ENCODE data around the gene NHP2. TPM values are rescaled to one million over a fixed set of nuclear protein-coding genes. Genes with fewer than 3 reads are reported as not detected.
A peak's percentile ranks its signal among the peaks of the same experiment; 100 is the strongest.

The NHP2 gene
- total RNA-seq, 2 donors from 2014 or later: 112 to 122 TPM

DNA sequence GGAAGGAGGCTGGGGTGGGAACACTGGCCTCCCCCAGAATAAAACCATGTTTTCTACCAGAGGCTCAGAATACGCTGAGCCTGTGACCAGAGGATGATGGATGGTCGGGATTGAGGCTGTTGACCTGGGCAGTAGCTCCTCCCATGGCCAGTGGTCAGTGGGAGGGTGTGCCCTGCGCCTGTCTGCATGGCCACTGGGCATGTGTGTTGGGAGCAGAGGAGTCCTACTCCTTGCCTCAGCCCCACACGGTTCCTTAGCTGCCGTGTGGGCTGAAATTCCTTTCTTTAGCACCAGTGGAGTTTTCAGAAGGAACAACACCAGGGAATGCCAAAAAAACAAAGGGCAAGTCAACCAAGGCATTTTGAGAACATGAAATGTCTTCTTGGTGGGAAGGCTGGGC lies 31.3 kb downstream of the NHP2 start:
- ATAC-seq (replicated peaks in 1 of 2): no peak
- no peaks in the 10 kb centered on the region for H3K27me3 Mint-ChIP-seq (ENCODE audit: low read depth)
- peaks cover 8% of the 10 kb centered on the region for H3K4me1 Mint-ChIP-seq (ENCODE audit: low read depth)
- DNase-seq: no peak
- H3K4me3 Mint-ChIP-seq: no peak overlapping the region
- no peaks in the 10 kb centered on the region for H3K36me3 Mint-ChIP-seq (ENCODE audit: insufficient read depth in 2 of 2)
- no peak overlapping the region for H3K27ac Mint-ChIP-seq
- H3K9me3 Mint-ChIP-seq: no peaks in the 10 kb centered on the region

DNA sequence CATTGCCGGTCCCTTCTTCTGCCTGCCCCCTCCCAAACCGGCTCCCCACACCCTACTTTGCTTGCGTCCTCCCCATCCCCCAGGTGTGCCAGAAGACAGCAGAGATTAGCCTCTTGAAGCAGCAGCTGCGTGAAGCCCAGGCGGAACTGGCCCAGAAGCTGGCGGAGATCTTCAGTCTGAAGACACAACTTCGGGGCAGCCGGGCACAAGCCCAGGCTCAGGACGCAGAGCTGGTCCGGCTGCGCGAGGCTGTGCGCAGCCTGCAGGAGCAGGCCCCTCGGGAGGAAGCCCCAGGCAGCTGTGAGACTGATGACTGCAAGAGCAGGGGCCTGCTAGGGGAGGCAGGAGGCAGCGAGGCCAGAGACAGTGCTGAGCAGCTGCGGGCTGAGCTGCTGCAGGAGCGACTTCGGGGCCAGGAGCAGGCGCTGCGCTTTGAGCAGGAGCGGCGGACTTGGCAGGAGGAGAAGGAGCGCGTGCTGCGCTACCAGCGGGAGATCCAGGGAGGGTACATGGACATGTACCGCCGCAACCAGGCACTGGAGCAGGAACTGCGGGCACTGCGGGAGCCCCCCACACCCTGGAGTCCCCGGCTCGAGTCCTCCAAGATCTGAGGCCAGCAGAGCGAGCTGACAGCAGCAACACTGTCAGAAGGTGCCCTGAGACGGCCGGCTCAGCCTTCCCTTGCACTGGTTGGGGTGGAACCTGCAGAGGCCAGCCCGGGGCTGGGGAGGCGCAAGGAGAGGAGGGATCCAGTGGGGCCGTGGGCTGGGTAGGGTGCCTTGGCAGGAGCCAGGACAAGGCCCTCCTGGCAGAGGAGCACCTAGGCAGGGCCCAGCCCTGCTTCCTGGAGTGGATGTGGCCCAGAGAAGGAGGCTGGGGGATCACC lies 32.1 kb downstream of the NHP2 start:
- Mint-ChIP-seq H3K27ac (no peak overlapping the region), H3K9me3 (no peaks in the 10 kb centered on the region), H3K4me1 (ENCODE audit: low read depth) (peaks cover 13% of the 10 kb centered on the region), H3K36me3 (ENCODE audit: insufficient read depth in 2 of 2) (no peaks in the 10 kb centered on the region), H3K27me3 (ENCODE audit: low read depth) (no peaks in the 10 kb centered on the region), H3K4me3 (peak overlapping the region; percentile 14 to 20)
- DNase-seq: no peak
- ATAC-seq (replicated peaks in 1 of 2): no peak

DNA sequence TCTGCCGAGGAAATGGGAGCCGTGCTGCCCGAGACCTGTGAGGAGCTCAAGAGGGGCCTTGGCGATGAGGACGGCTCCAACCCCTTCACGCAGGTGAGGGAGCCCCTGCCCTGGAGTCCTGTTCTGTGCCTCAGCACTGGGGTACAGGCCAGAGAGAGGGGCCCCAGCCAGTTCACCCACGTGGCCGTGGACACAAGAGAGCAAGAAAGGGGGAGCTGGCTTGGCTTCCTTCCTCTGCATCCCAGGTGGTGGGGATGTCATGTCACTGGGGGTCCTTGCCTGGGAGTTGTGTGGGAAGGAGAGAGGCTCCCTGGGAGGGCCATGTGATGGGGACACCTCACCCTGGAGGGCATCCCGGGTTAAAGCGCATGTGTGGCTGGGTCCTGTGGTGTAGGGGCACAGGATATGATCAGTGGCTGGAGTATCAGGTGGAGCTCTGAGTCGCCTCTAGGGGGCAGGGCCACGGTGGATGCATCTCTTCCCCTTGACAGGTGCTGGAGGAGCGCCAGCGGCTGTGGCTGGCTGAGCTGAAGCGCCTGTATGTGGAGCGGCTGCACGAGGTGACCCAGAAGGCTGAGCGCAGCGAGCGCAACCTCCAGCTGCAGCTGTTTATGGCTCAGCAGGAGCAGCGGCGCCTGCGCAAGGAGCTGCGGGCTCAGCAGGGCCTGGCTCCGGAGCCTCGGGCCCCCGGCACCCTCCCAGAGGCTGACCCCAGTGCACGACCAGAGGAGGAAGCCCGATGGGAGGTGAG lies 32.9 kb downstream of the NHP2 start:
- peak overlapping the region; percentile 14 to 20 for H3K4me3 Mint-ChIP-seq
- H3K27ac Mint-ChIP-seq: no peak overlapping the region
- no peaks in the 10 kb centered on the region for H3K36me3 Mint-ChIP-seq (ENCODE audit: insufficient read depth in 2 of 2)
- H3K4me1 Mint-ChIP-seq (ENCODE audit: low read depth): peaks cover 22% of the 10 kb centered on the region
- H3K27me3 Mint-ChIP-seq (ENCODE audit: low read depth): no peaks in the 10 kb centered on the region
- ATAC-seq (replicated peaks in 1 of 2) (peak; percentile 85 to 87), DNase-seq (peak; percentile 82 to 87)
- no peaks in the 10 kb centered on the region for H3K9me3 Mint-ChIP-seq

DNA sequence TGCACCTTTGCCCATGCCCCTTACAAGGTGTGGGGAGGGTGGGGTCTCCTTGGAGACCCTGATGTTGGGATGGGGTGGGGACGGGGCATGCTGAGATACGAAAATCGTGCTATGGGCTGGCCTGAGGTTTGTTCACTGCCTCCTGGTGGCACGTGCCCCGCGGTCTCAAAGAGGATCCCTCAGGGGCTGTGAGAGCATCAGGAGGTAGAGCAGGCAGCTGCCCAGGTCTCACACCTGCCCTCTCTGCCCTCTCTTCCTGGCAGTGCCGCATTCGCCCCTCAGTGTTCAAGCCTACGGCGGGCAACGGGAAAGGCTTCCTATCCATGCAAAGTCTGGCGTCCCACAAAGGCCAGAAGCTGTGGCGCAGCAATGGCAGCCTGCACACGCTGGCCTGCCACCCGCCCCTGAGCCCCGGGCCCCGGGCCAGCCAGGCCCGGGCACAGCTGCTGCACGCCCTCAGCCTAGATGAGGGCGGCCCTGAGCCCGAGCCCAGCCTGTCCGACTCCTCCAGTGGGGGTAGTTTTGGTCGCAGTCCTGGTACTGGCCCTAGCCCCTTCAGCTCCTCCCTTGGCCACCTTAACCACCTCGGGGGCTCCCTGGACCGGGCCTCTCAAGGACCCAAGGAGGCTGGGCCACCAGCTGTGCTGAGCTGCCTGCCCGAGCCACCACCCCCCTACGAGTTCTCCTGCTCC lies 33.6 kb downstream of the NHP2 start:
- no peaks in the 10 kb centered on the region for H3K36me3 Mint-ChIP-seq (ENCODE audit: insufficient read depth in 2 of 2)
- no peak overlapping the region for H3K27ac Mint-ChIP-seq
- DNase-seq (no peak), ATAC-seq (replicated peaks in 1 of 2) (no peak)
- no peaks in the 10 kb centered on the region for H3K9me3 Mint-ChIP-seq
- no peak overlapping the region for H3K4me3 Mint-ChIP-seq
- no peaks in the 10 kb centered on the region for H3K27me3 Mint-ChIP-seq (ENCODE audit: low read depth)
- peaks cover 29% of the 10 kb centered on the region for H3K4me1 Mint-ChIP-seq (ENCODE audit: low read depth)

DNA sequence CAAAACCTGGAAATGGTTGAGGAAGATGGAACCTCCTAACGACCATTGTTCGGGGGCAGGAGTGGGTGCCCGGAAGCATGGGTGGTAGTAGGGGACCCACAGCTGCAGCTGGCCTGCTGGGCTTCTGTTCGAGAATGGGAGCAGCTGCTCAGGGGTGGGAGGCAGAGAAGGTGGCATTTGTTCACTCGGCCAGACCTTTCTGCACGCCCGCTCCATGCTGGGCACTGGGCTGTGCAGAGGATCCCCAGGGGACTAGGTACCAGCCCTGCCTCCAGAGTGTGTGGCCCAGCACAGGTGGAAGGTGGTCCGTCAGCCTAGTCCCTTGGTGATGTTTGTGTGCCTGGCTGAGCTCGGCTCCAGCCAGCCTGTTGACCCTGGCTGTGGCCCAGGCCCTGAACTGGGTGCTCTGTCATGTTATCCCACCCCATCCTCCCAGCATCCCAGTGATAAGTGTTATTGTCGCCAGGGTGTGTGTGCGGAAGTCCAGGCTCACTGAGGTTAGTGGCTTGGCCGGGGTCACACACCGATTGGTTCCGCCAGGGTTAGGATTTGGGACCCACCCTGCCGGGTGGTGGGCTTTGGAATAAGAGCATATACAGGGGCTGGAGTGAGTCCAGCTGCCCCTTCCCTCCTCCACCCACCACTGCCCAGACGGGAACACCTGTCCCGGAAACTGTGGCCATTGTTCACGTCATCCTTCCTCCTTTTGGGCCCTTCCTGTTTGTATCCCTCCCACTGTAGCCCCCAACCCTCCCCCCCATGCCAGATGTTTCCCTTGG lies 35.6 kb downstream of the NHP2 start:
- DNase-seq (no peak), ATAC-seq (replicated peaks in 1 of 2) (no peak)
- Mint-ChIP-seq H3K4me3 (no peak overlapping the region), H3K36me3 (ENCODE audit: insufficient read depth in 2 of 2) (peaks cover 0 to 2% of the 10 kb centered on the region in 2 donors), H3K9me3 (no peaks in the 10 kb centered on the region), H3K27ac (no peak overlapping the region), H3K27me3 (ENCODE audit: low read depth) (no peaks in the 10 kb centered on the region), H3K4me1 (ENCODE audit: low read depth) (peaks cover 39% of the 10 kb centered on the region)

DNA sequence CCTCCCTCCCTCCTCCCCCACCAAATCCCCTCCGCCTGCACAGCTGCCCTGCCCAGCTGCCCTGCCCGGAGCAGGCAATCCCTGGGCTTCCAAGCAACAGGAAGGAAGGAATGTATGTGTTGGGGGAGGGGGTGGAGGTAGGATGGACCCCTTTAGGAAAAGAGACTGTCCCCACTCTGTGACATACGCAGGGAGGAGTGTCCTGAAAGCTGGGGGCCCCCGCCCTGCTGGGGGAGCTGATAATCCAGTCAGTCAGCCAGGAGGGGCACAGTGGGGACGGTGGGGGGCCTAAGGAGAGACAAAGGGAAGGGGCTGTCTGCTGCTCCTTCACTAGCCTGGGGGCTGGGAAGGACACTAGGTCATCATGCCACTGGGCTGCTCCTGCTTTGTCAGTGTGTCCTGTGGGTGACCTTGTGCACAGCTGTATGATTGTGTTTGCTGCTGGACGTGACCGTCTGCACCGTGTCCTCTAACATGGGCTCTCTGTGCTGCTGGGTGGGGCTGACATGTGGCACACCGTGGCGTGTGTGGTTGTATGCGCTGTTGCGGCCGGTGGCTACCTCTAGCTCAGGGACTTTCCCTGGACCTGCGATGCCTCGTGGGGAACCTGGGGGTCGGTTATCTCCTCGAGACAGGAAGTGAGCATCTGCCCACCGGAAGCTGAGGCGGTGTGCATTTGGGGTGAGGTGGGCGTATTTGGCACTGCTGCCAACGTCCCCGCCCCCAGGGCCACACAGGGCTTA lies 37.4 kb downstream of the NHP2 start:
- peak; percentile 70 to 84 for DNase-seq
- Mint-ChIP-seq H3K27me3 (ENCODE audit: low read depth) (no peaks in the 10 kb centered on the region), H3K9me3 (no peaks in the 10 kb centered on the region), H3K4me3 (peak overlapping the region; percentile 69 to 99), H3K4me1 (ENCODE audit: low read depth) (peaks cover 34% of the 10 kb centered on the region), H3K27ac (no peak overlapping the region), H3K36me3 (ENCODE audit: insufficient read depth in 2 of 2) (peaks cover 0 to 2% of the 10 kb centered on the region in 2 donors)
- ATAC-seq (replicated peaks in 1 of 2): peak; percentile 43 to 54

DNA sequence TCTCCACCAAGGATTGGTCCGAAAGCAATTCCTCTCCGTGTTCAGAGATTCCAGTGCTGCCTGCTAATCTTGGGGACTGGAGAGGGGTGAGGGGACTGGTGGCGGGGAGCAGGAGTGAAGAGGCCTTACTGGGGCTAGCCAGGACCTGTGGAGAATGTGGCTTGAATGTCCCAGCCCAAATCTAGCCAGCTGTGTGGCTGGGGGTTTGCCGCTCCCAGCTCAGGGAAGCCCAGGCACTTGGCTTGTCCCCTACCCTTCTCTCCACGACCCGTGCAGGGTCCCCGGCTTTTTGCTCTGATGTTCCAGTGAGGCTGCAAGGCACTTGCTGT lies 37.9 kb downstream of the NHP2 start:
- DNase-seq: no peak
- Mint-ChIP-seq H3K4me1 (ENCODE audit: low read depth) (peaks cover 31% of the 10 kb centered on the region), H3K9me3 (no peaks in the 10 kb centered on the region), H3K36me3 (ENCODE audit: insufficient read depth in 2 of 2) (peaks cover 0 to 2% of the 10 kb centered on the region in 2 donors), H3K4me3 (peak overlapping the region; percentile 69 to 99), H3K27ac (no peak overlapping the region), H3K27me3 (ENCODE audit: low read depth) (no peaks in the 10 kb centered on the region)
- no peak for ATAC-seq (replicated peaks in 1 of 2)

DNA sequence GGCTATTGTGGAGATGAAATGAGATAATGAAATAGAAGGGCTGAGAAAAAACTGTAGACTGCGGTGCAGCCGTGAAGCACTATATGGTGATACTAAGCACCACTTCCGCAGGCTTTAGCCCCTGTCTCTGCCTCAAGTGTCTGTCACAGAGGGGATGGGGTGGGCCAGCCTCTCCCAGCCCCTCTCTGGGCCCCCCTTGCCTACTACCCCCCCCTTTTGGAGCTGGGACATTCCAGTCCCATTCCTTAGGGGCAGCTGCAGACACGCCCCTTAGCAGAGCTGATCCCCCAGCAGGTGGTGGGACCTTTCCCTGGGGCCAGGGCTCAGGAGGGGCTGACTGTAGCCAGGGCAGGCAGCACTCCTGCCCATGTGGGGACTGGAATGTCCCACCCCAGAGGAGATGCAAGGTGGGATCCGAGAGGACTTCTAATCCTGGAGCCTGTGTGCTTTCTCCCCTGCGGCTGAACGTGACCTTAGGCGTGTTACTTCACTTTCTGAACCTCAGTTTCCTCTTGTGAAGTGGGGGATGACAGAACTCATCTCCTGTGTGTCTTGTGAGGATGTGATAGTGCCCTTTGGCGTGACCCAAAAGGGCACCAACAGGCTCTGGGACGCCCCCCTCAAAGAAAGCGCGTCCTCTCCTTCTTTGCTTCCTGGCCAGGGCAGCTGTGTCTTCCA lies 38.4 kb downstream of the NHP2 start:
- Mint-ChIP-seq H3K27ac (no peak overlapping the region), H3K27me3 (ENCODE audit: low read depth) (no peaks in the 10 kb centered on the region), H3K4me3 (peak overlapping the region; percentile 98 to 99), H3K9me3 (no peaks in the 10 kb centered on the region), H3K4me1 (ENCODE audit: low read depth) (peaks cover 31% of the 10 kb centered on the region), H3K36me3 (ENCODE audit: insufficient read depth in 2 of 2) (peaks cover 0 to 2% of the 10 kb centered on the region in 2 donors)
- DNase-seq (no peak), ATAC-seq (replicated peaks in 1 of 2) (peak in 1 of 2 donors; percentile 15)

DNA sequence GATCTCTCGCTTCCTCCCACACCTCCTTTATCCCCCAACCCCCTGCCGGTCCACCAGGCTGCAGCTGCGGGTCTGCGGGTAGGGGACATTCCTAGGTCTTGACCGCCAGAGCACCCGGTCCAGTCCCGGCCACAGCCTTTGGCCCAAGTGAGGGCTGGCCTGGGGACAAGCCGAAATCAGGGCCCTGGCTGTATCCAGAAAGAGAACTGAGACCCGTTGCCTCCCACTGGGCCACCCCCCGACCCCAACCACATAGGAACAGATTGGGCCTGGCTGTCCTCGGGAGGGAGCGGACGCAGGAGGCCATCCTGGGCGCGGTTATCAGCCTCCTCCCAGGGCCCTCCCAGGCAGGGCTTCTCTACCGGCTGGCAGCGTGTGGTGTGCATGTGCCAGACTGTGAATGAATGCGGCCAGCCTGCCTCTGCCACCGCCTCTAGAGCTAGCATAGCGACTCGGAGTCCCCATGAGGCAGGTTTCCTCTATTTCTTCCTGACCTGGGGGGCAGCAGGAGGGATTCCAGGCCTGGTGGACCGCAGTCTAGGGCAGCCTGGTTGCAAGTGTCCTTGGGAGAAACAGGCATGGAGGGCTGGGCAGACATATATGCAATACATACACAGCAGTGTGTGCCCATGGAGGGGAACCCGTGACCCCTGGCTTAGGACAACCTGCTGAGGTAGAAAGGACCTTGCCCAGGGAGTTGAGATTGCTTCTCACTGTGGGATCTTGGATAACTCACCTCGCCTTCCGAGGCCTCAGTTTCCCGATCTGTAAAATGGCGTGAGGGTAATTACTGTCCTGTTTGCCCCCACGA lies 39.2 kb downstream of the NHP2 start:
- H3K27ac Mint-ChIP-seq: no peak overlapping the region
- H3K9me3 Mint-ChIP-seq: no peaks in the 10 kb centered on the region
- peak; percentile 48 to 55 for DNase-seq
- ATAC-seq (replicated peaks in 1 of 2): peak; percentile 37
- H3K27me3 Mint-ChIP-seq (ENCODE audit: low read depth): no peaks in the 10 kb centered on the region
- H3K4me3 Mint-ChIP-seq: peak overlapping the region; percentile 98 to 99
- peaks cover 31% of the 10 kb centered on the region for H3K4me1 Mint-ChIP-seq (ENCODE audit: low read depth)
- peaks cover 0 to 2% of the 10 kb centered on the region in 2 donors for H3K36me3 Mint-ChIP-seq (ENCODE audit: insufficient read depth in 2 of 2)

DNA sequence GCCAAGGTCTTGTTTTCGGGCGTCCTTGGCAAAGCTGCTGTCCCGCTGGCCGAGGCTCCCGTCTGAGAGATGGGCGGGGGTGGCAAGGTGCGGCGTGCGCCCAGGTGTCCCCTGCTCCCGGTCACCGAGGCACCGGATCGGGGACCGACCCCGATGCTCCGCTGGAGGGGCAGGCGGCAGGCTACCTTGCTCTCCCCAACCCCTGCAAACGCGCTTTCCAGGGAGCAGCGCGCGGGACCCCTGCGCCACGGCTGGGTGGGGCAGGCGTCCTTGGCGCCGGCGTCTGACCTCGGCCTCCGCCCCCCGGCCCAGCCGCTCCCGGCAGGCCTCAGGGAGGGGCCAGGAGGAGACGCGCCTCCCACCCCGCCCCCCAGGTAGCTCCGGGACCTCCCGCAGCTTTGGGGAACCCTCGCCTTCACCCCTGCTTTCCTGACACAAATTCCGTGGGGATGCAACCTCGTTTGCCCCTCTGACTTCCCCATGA lies 39.8 kb downstream of the NHP2 start:
- Mint-ChIP-seq H3K4me3 (peak overlapping the region; percentile 98 to 99), H3K27me3 (ENCODE audit: low read depth) (no peaks in the 10 kb centered on the region), H3K36me3 (ENCODE audit: insufficient read depth in 2 of 2) (peaks cover 0 to 2% of the 10 kb centered on the region in 2 donors), H3K27ac (no peak overlapping the region), H3K4me1 (ENCODE audit: low read depth) (peaks cover 31% of the 10 kb centered on the region), H3K9me3 (no peaks in the 10 kb centered on the region)
- DNase-seq (peak in 1 of 2 donors; percentile 22), ATAC-seq (replicated peaks in 1 of 2) (peak; percentile 2 to 21)
